HepG2 (cell line): Measurements from ENCODE around the gene COPS7A. TPM values are rescaled to one million over a fixed set of nuclear protein-coding genes. Genes with fewer than 3 reads are reported as not detected.

Experiments
- DMAP1 ChIP-seq: IDR thresholded peaks from 2 replicates; pipeline ENCODE4 v1.6.1; 2016
- ELF4 ChIP-seq: sonication (generic); formaldehyde crosslinking; IDR thresholded peaks from 2 replicates; pipeline ENCODE4 v1.5.0; 2020; ENCODE audit warnings: missing genetic modification reagents, mild to moderate bottlenecking, moderate library complexity, borderline replicate concordance
- GFI1 ChIP-seq: sonication (generic); formaldehyde crosslinking; IDR thresholded peaks from 2 replicates; pipeline ENCODE4 v1.5.0; 2020; ENCODE audit warnings: missing genetic modification reagents, mild to moderate bottlenecking, borderline replicate concordance
- GPBP1L1 ChIP-seq: sonication (generic); formaldehyde crosslinking; IDR thresholded peaks from 2 replicates; pipeline ENCODE4 v1.5.0; 2020; ENCODE audit warnings: mild to moderate bottlenecking, missing genetic modification reagents
- HCFC1 ChIP-seq: fragments of 150-350 bp; IDR thresholded peaks from 2 replicates; pipeline ENCODE4 v1.6.1; 2014; ENCODE audit warnings: low read depth, low read length
- JDP2 ChIP-seq: sonication (generic); formaldehyde crosslinking; IDR thresholded peaks from 2 replicates; pipeline ENCODE4 v1.8.1; 2022; ENCODE audit warnings: missing genetic modification reagents, borderline replicate concordance
- MLX ChIP-seq: IDR thresholded peaks from 2 replicates; pipeline ENCODE4 v1.6.1; 2016
- MXD1 ChIP-seq: sonication (generic); formaldehyde crosslinking; IDR thresholded peaks from 2 replicates; pipeline ENCODE4 v1.4.0; 2020; ENCODE audit warnings: mild to moderate bottlenecking, missing genetic modification reagents
- NR2C2 ChIP-seq: sonication (generic); formaldehyde crosslinking; IDR thresholded peaks from 2 replicates; pipeline ENCODE4 v1.4.0; 2020; ENCODE audit warnings: missing genetic modification reagents, mild to moderate bottlenecking, moderate library complexity, borderline replicate concordance
- NR2F6 ChIP-seq, 2 experiments: IDR thresholded peaks; 2 replicates each; pipeline ENCODE4 v1.6.1; 2016; ENCODE audit warnings: antibody characterized with exemption in 1 of 2, mild to moderate bottlenecking in 1 of 2
- ZNF251 ChIP-seq: sonication (generic); formaldehyde crosslinking; IDR thresholded peaks from 2 replicates; pipeline ENCODE4 v1.9.0; 2021; ENCODE audit warnings: mild to moderate bottlenecking, missing genetic modification reagents
- ZNF280D ChIP-seq: sonication (generic); formaldehyde crosslinking; IDR thresholded peaks from 2 replicates; pipeline ENCODE4 v1.5.1; 2020; ENCODE audit warnings: mild to moderate bottlenecking, missing genetic modification reagents
- ZNF30 ChIP-seq: sonication (generic); formaldehyde crosslinking; IDR thresholded peaks from 2 replicates; pipeline ENCODE4 v1.5.0; 2020; ENCODE audit warnings: mild to moderate bottlenecking, missing genetic modification reagents
- ZNF570 ChIP-seq: sonication (generic); formaldehyde crosslinking; IDR thresholded peaks from 2 replicates; pipeline ENCODE4 v1.4.0; 2020; ENCODE audit warnings: mild to moderate bottlenecking, missing genetic modification reagents, borderline replicate concordance
- ZNF646 ChIP-seq: sonication (generic); formaldehyde crosslinking; IDR thresholded peaks from 2 replicates; pipeline ENCODE4 v1.9.0; 2021; ENCODE audit warnings: mild to moderate bottlenecking, missing genetic modification reagents
- ZNF841 ChIP-seq: sonication (generic); formaldehyde crosslinking; IDR thresholded peaks from 2 replicates; pipeline ENCODE4 v1.8.1; 2023; ENCODE audit warnings: missing genetic modification reagents, borderline replicate concordance
- polyA plus RNA-seq, 8 experiments: library from polyadenylated mRNA; depleted of rRNA in 3 of 8; stranded (reverse) in 7 of 8; unstranded in 1 of 8; fragments of >200 nt; fragmentation: Illumina TruSeq in 4 of 8; extraction: Trizol in 4 of 8; gene quantifications; 2 replicates each; pipeline versions ENCODE4 v1.2.1 to v1.2.3, GENCODE V29; 2011 to 2016; ENCODE audit warnings: low read depth in 4 of 8, missing spikeins in 1 of 8, mixed read lengths in 1 of 8; ENCODE audit not compliant: insufficient read depth in 1 of 8
- total RNA-seq, 5 experiments: library from RNA; depleted of rRNA; stranded (reverse); fragments of >200 nt; fragmentation: Illumina TruSeq; extraction: Trizol; gene quantifications; 2 replicates each; pipeline ENCODE4 v1.2.3, GENCODE V29; 2016; ENCODE audit warnings: low read depth in 1 of 5

COPS7A gene
- total and polyA plus RNA-seq, 2 of the 13 experiments (the other 11 are each of a cell fraction or from before 2014, with no cell fraction given): 40.0 to 73.6 TPM

- no peak; the same call in 1 of the 2 replicates for TF ChIP-seq ZNF30 (CRISPR knock-in tag)
- TF ChIP-seq HCFC1: no peak
- TF ChIP-seq ZNF251: no peak
- peak; percentile 31; the same call in 1 of the 2 replicates for TF ChIP-seq MLX (CRISPR knock-in tag)
- peak; percentile 72 for TF ChIP-seq MXD1 (CRISPR knock-in tag)
- no peak for TF ChIP-seq NR2C2 (CRISPR knock-in tag)
- no peak for TF ChIP-seq ZNF570 (CRISPR knock-in tag)
- 0 out of 2 replicates have a peak, but pooled peaks have one; percentile 31 for TF ChIP-seq GFI1
- no peak for TF ChIP-seq GPBP1L1 (CRISPR knock-in tag)
- no peak for TF ChIP-seq ZNF841 (CRISPR knock-in tag)
- TF ChIP-seq JDP2 (CRISPR knock-in tag): no peak
- TF ChIP-seq ZNF646 (CRISPR knock-in tag): peak; percentile 51; the same call in 1 of the 2 replicates
- no peak for TF ChIP-seq ZNF280D
- peak; percentile 54 for TF ChIP-seq DMAP1
- no peak for TF ChIP-seq ELF4 (CRISPR knock-in tag)
- peak; percentile 59 for TF ChIP-seq NR2F6 (IDR thresholded peaks at IDR 0.05)
- TF ChIP-seq NR2F6 (CRISPR knock-in tag; IDR thresholded peaks at IDR 0.05): peak; percentile 46; the same call in 1 of the 2 replicates
These were observed 55.0 kb downstream of the COPS7A start (continued) for GRCh38 chr12:6778574-6779550.
